Kidney epithelial cell (primary cell): Measurements from ENCODE around the gene EIPR1. TPM values are rescaled to one million over a fixed set of nuclear protein-coding genes. Genes with fewer than 3 reads are reported as not detected.
A peak's percentile ranks its signal among the peaks of the same experiment; 100 is the strongest.

Source experiments
- DNase-seq: peaks from one replicate; pipeline ENCODE4 v3.0.0-alpha.2; 2010; ENCODE audit warnings: low read depth
- H3K27me3 ChIP-seq: 2 replicates; pipeline ENCODE4 v1.6.0; 2011; ENCODE audit warnings: low read length; ENCODE audit not compliant: control insufficient read depth, insufficient read depth
- H3K36me3 ChIP-seq: 2 replicates; pipeline ENCODE4 v1.5.1; 2011; ENCODE audit warnings: low read length; ENCODE audit not compliant: control insufficient read depth, insufficient read depth
- H3K4me3 ChIP-seq: 2 replicates; pipeline ENCODE4 v1.5.1; 2011; ENCODE audit warnings: low read depth, mild to moderate bottlenecking, control low read depth, low read length
- total RNA-seq: library from RNA; depleted of rRNA; stranded (reverse); fragments of >200 nt; gene quantifications from 2 replicates; pipeline ENCODE4 v1.2.3, GENCODE V29; 2015
- TF ChIP-seq, protein P1 (sequence below): IDR thresholded peaks from 2 replicates; pipeline ENCODE4 v1.5.1; 2011; ENCODE audit warnings: mild to moderate bottlenecking, moderate library complexity, low read length, control low read depth, inconsistent platforms; ENCODE audit not compliant: insufficient read depth, poor library complexity, severe bottlenecking

The EIPR1 gene
- total RNA-seq, 1 donor from 2014 or later = 67.2 TPM

DNA sequence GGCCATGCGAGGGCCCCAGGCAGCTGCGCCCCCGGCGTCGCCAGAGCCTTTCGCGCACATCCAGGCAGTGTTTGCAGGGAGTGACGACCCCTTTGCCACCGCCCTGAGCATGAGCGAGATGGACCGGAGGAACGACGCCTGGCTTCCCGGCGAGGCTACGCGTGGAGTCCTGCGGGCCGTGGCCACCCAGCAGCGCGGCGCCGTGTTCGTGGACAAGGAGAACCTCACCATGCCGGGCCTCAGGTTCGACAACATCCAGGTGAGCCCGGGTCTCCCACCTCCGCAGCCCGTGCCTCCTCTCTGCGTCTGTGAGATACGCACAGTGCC, 10.8 kb upstream of the EIPR1 start:
- TF ChIP-seq, protein P1, sequence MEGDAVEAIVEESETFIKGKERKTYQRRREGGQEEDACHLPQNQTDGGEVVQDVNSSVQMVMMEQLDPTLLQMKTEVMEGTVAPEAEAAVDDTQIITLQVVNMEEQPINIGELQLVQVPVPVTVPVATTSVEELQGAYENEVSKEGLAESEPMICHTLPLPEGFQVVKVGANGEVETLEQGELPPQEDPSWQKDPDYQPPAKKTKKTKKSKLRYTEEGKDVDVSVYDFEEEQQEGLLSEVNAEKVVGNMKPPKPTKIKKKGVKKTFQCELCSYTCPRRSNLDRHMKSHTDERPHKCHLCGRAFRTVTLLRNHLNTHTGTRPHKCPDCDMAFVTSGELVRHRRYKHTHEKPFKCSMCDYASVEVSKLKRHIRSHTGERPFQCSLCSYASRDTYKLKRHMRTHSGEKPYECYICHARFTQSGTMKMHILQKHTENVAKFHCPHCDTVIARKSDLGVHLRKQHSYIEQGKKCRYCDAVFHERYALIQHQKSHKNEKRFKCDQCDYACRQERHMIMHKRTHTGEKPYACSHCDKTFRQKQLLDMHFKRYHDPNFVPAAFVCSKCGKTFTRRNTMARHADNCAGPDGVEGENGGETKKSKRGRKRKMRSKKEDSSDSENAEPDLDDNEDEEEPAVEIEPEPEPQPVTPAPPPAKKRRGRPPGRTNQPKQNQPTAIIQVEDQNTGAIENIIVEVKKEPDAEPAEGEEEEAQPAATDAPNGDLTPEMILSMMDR = no peak
- no peak for DNase-seq
- Histone ChIP-seq H3K36me3 (peaks cover 2% of the 10 kb centered on the region), H3K27me3 (no peaks in the 10 kb centered on the region), H3K4me3 (no peak overlapping the region)

DNA sequence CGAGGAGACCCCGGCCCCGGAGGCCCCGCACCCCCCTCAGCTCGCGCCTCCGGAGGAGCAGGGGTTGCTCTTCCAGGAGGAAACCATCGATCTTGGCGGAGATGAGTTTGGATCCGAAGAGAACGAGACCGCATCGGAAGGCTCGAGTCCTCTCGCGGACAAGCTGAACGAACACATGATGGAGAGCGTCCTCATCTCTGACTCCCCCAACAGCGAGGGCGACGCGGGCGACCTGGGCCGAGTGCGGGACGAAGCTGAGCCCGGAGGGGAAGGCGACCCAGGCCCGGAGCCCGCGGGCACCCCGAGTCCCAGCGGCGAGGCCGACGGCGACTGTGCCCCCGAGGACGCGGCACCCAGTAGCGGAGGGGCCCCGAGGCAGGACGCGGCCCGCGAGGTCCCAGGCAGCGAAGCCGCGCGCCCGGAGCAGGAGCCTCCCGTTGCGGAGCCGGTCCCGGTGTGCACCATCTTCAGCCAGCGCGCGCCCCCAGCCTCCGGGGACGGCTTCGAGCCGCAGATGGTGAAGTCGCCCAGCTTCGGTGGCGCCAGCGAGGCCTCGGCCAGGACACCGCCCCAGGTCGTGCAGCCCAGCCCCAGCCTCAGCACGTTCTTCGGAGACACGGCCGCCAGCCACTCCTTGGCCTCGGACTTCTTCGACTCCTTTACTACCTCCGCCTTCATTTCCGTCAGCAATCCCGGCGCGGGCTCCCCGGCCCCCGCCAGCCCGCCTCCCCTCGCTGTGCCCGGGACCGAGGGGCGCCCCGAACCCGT, 10.2 kb upstream of the EIPR1 start:
- no peak for DNase-seq
- Histone ChIP-seq H3K4me3 (no peak overlapping the region), H3K36me3 (peaks cover 2% of the 10 kb centered on the region), H3K27me3 (no peaks in the 10 kb centered on the region)
- TF ChIP-seq, protein P1 = no peak

DNA sequence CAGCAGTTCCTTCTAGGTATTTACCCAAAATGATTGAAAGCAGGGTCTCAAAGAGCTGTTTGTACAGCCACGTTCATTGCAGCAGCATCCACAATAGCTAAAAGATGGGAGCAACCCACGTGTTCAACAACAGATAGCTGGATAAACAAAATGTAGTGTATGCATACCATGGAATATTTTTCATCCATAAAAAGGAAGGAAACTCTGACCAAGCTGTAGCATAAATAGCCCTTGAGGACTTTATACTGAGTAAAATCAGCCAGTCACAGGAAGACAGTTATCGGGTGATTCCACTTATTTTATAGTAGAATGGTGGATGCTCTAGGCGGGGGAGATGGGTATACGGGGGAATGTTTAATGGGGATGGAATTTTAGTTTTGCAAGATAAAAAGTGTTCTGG, 9.4 kb upstream of the EIPR1 start:
- Histone ChIP-seq H3K36me3 (peaks cover 2% of the 10 kb centered on the region), H3K27me3 (no peaks in the 10 kb centered on the region), H3K4me3 (no peak overlapping the region)
- DNase-seq = no peak
- TF ChIP-seq, protein P1 = no peak

DNA sequence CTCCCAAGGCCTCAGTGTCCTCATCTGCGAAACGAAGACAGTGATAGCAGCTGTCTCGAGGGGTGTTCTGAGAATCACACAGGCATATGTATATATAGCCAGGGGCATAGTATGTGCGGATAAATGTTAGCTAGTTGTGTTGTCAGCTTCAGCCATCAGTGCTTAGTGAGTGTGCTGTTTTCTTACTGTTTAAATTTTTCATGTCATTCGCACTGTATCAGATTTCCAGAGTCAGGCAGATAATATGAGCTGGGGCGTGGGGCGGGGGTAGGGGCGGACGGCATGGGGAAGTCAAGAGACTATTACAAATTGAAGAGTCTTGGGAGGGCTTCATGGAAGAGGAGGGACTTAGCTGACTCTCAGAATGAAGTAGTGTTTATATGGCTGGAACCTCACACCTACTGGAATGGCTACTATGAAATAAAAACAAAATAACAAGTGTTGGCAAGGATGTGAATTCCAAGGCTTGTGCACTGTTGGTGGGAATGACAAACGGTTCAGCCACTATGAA, 8.9 kb upstream of the EIPR1 start:
- H3K27me3 ChIP-seq = no peaks in the 10 kb centered on the region
- H3K36me3 ChIP-seq = peaks cover 2% of the 10 kb centered on the region
- TF ChIP-seq, protein P1 = no peak
- H3K4me3 ChIP-seq = no peak overlapping the region
- DNase-seq = no peak

DNA sequence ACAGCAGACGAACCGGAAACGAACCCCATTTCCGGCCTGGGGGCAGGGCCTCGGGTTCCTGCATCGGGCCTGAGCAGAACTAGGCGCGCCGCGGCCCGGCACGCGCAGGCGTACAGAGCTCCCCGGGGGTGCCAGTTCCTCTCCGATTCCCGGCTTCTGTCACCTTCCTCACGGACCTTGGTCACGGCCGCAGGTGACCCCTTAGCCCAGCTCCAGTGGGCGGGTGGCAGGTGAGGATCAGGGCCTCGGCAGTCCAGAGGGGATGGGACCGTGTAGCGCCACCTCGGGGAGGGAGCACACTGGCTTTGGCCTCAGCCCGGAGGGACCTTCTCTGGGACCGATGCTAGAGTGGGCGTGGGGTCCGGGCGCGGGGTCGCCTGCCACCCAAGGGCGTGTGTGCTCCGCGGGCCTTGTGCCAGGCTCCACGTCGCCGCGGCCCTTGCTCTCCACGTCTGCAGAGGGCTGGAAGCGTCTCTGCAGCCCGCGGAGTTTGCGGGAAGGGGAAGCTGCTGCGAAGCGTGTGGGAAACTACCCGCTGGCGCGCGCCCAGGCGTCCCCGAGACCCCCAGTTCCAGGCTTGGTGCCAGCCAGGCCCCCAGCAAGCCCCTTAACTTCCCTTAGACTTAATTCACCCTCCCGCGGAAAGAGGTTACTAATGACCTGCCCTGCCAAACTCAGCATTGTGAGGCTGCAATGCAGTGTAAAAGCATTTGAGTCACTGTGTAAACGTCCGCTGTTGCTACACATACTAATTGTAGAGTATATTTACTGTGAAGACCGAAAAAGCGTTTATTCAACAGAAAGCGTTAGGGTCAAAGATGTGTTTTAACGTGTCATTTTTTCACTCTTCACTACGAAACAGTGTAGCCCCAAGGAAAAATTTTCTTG, 2.3 kb upstream of the EIPR1 start, which contains the start of gene TRAPPC12:
Gene TRAPPC12, plus strand, starts transcription at position 48 of the 888 bp plus-strand sequence. CDS start 7,930 bp downstream, outside the sequence.
- Histone ChIP-seq H3K27me3 (no peaks in the 10 kb centered on the region), H3K4me3 (peak within 1 kb of the TSS; percentile 86), H3K36me3 (no peaks in the 10 kb centered on the region)
- TF ChIP-seq, protein P1 = peak; percentile 64
- peak; percentile 50 for DNase-seq
